Measurements from ENCODE around the gene OPTC. TPM values are rescaled to one million over a fixed set of nuclear protein-coding genes. Genes with fewer than 3 reads are reported as not detected.

The OPTC gene
- total and polyA plus RNA-seq, 2 of the 8 experiments (the other 6 are each of a cell fraction or from before 2014, with no cell fraction given): 1.1 to 4.0 TPM

GRCh38 chr1:203534012-203534411, 40.1 kb downstream of the OPTC start:
- ChIA-PET POLR2A (ENCODE audit: partially characterized antibody) (no interaction called here), CTCF (ENCODE audit: partially characterized antibody) (interaction anchor here (1.0 kb wide), 2 partner anchors 12 to 22 kb away, joined by 3 to 4 read pairs; no protein-coding TSS in a partner anchor)
- no peaks in the 10 kb centered on the region for H3K36me3 ChIP-seq (ENCODE audit: control insufficient read depth in 2 of 4, insufficient read depth in 4 of 4, low read length in 3 of 4)
- no peak overlapping the region for H3K4ac ChIP-seq (replicated peaks; ENCODE audit: insufficient read length, low read depth, low read length)
- no peak overlapping the region for H3K9ac ChIP-seq (replicated peaks in 1 of 4; ENCODE audit: extremely low read depth in 1 of 4, low read depth in 3 of 4, low read length in 3 of 4)
- H2BK15ac ChIP-seq (ENCODE audit: low read length): no peak overlapping the region
- H3K56ac ChIP-seq (replicated peaks; ENCODE audit: insufficient read length, low read depth, low read length): no peak overlapping the region
- H3K9me3 ChIP-seq (ENCODE audit: insufficient read depth in 2 of 2, low read depth in 1 of 2, low read length in 1 of 2): no peaks in the 10 kb centered on the region
- no peaks in the 10 kb centered on the region for H3K79me2 ChIP-seq (ENCODE audit: control insufficient read depth in 1 of 2, insufficient read depth in 2 of 2, low read length in 2 of 2)
- no peak overlapping the region for H4K8ac ChIP-seq (ENCODE audit: extremely low read depth, insufficient read depth, low read length)
- FAIRE-seq: no peak
- no peak overlapping the region for H3K4me3 ChIP-seq (ENCODE audit: extremely low read depth in 1 of 4, insufficient read depth in 2 of 4, low read depth in 3 of 4, low read length in 4 of 4)
- no peak overlapping the region for H2BK5ac ChIP-seq (ENCODE audit: low read depth, low read length)
- H2BK20ac ChIP-seq (ENCODE audit: low read length): no peak overlapping the region
- no peak for DNase-seq (ENCODE audit: low read depth in 1 of 2, low spot score in 2 of 2)
- no peaks in the 10 kb centered on the region for H3K27me3 ChIP-seq (replicated peaks in 1 of 4; ENCODE audit: control insufficient read depth in 3 of 4, extremely low read depth in 1 of 4, insufficient read depth in 3 of 4, low read length in 3 of 4)
- no peak overlapping the region for H2AK5ac ChIP-seq (ENCODE audit: low read depth, low read length)
- no peak overlapping the region for H3K4me2 ChIP-seq (ENCODE audit: insufficient read depth in 1 of 2, low read depth in 2 of 2, low read length in 2 of 2)
- H2BK120ac ChIP-seq (replicated peaks; ENCODE audit: low read depth, low read length): no peak overlapping the region
- no peak overlapping the region for H2BK12ac ChIP-seq (ENCODE audit: low read depth, low read length)
- no peak overlapping the region for H3K14ac ChIP-seq (ENCODE audit: insufficient read length)
- no peak overlapping the region for H3K23ac ChIP-seq (ENCODE audit: insufficient read length)
- no peaks in the 10 kb centered on the region for H3K4me1 ChIP-seq (replicated peaks in 1 of 4; ENCODE audit: control insufficient read depth in 3 of 4, insufficient read depth in 4 of 4, low read length in 3 of 4)
- H4K20me1 ChIP-seq (replicated peaks in 1 of 2; ENCODE audit: control insufficient read depth in 1 of 2, insufficient read depth in 2 of 2, low read length in 2 of 2): no peaks in the 10 kb centered on the region
- no peak overlapping the region for H3K18ac ChIP-seq (ENCODE audit: extremely low read depth, low read length)
- H2AFZ ChIP-seq (ENCODE audit: low read length): no peak overlapping the region
- H4K5ac ChIP-seq (ENCODE audit: insufficient read length, low read depth, low read length): no peak overlapping the region
- H3K79me1 ChIP-seq (ENCODE audit: low read depth, low read length): no peaks in the 10 kb centered on the region
- no peak overlapping the region for H3K27ac ChIP-seq (ENCODE audit: low read depth, low read length)
- H4K91ac ChIP-seq (replicated peaks; ENCODE audit: insufficient read length, low read length): no peak overlapping the region
- no peaks in the 10 kb centered on the region; the same call in 1 of the 2 replicates for H3K23me2 ChIP-seq (ENCODE audit: low read depth, low read length)
- TF ChIP-seq ATF3 (IDR thresholded peaks at IDR 0.05; ENCODE audit: insufficient read depth, low read depth, low read length): no peak
- no peak for TF ChIP-seq ASH2L (IDR thresholded peaks at IDR 0.05; ENCODE audit: low read length)
- no peak for TF ChIP-seq BACH1 (IDR thresholded peaks at IDR 0.05; ENCODE audit: low read length)
- no peak for TF ChIP-seq TBP (IDR thresholded peaks at IDR 0.05; ENCODE audit: low read depth, low read length)
- TF ChIP-seq E2F6 (IDR thresholded peaks at IDR 0.05): no peak
- TF ChIP-seq TEAD4 (IDR thresholded peaks at IDR 0.05; ENCODE audit: low read depth, low read length): no peak
